HG02798 (cell line): ENCODE data around the gene LEFTY1.

Experiments used
- ATAC-seq: cut with Tn5 transposase; IDR thresholded peaks from one replicate; pipeline ENCODE4 v1.9.1; 2021; ENCODE audit warnings: mild to moderate bottlenecking; ENCODE audit not compliant: unreplicated experiment, poor library complexity

Gene LEFTY1

GRCh38 chr1:225876900-225877510, 11.9 kb downstream of the LEFTY1 start:
- no peak for ATAC-seq

- ATAC-seq = no peak
Measured at GRCh38 chr1:225875044-225875815, 13.7 kb downstream of the LEFTY1 start.

GRCh38 chr1:225874431-225874830, 14.5 kb downstream of the LEFTY1 start:
- no peak for ATAC-seq

GRCh38 chr1:225873281-225873850, 15.6 kb downstream of the LEFTY1 start:
- no peak for ATAC-seq

GRCh38 chr1:225872075-225872430, 16.9 kb downstream of the LEFTY1 start:
- no peak for ATAC-seq

- no peak for ATAC-seq
Measured at GRCh38 chr1:225871359-225872074, 17.4 kb downstream of the LEFTY1 start.

- no peak for ATAC-seq
Measured at GRCh38 chr1:225870911-225871310, 18.0 kb downstream of the LEFTY1 start.

- no peak for ATAC-seq
Measured at GRCh38 chr1:225868631-225869330, 20.2 kb downstream of the LEFTY1 start.

GRCh38 chr1:225866981-225867380, 22.0 kb downstream of the LEFTY1 start:
- ATAC-seq = no peak

GRCh38 chr1:225866061-225866837, 22.7 kb downstream of the LEFTY1 start:
- ATAC-seq = no peak

GRCh38 chr1:225865514-225865913, 23.4 kb downstream of the LEFTY1 start:
- ATAC-seq = no peak

GRCh38 chr1:225863167-225863566, 25.8 kb downstream of the LEFTY1 start:
- no peak for ATAC-seq

- ATAC-seq = no peak
Measured at GRCh38 chr1:225862581-225862950, 26.4 kb downstream of the LEFTY1 start.

- ATAC-seq = no peak
Measured at GRCh38 chr1:225861834-225862580, 26.9 kb downstream of the LEFTY1 start.

- no peak for ATAC-seq
Measured at GRCh38 chr1:225860876-225861441, 28.0 kb downstream of the LEFTY1 start.

- ATAC-seq = no peak
Measured at GRCh38 chr1:225860107-225860506, 28.8 kb downstream of the LEFTY1 start.

- no peak for ATAC-seq
Measured at GRCh38 chr1:225859151-225859550, 29.8 kb downstream of the LEFTY1 start.

- ATAC-seq = no peak
Measured at GRCh38 chr1:225857256-225857655, 31.7 kb downstream of the LEFTY1 start.
